Heart left ventricle (tissue), 16 donors: ENCODE results near the gene C13orf42. TPM values are rescaled to one million over a fixed set of nuclear protein-coding genes. Genes with fewer than 3 reads are reported as not detected.

Experiments used
- ATAC-seq, 4 donors: fragments of 200-7000 bp; cut with Tn5 transposase; one replicate each; pipeline ENCODE4 v1.9.1; 2020 to 2022; ENCODE audit warnings: moderate library complexity in 4 of 4, mild to moderate bottlenecking in 3 of 4, moderate number of reproducible peaks in 1 of 4
- DNase-seq, 5 donors: peaks; one replicate each; pipeline ENCODE4 v3.0.0-alpha.2; 2020
- H3K27ac ChIP-seq, 12 donors: fragments of 200-600 bp; sonication (generic) in 4 of 12; one replicate each; pipeline versions ENCODE4 v1.5.0 to v1.8.0; 2016 to 2022; ENCODE audit warnings: mild to moderate bottlenecking in 2 of 12
- H3K27me3 ChIP-seq, 9 donors: fragments of 200-600 bp; sonication (generic) in 2 of 9; one replicate each; pipeline versions ENCODE4 v1.5.1 to v1.8.0; 2016 to 2022; ENCODE audit warnings: mild to moderate bottlenecking in 3 of 9
- H3K36me3 ChIP-seq, 9 donors: fragments of 200-600 bp; sonication (generic) in 2 of 9; one replicate each; pipeline versions ENCODE4 v1.5.0 to v1.8.0; 2018 to 2022; ENCODE audit warnings: mild to moderate bottlenecking in 2 of 9
- H3K4me1 ChIP-seq, 12 donors: fragments of 200-600 bp; sonication (generic) in 4 of 12; one replicate each; pipeline versions ENCODE4 v1.5.0 to v1.8.0; 2016 to 2022; ENCODE audit warnings: mild to moderate bottlenecking in 3 of 12
- H3K4me3 ChIP-seq, 12 donors: fragments of 200-600 bp; sonication (generic) in 4 of 12; one replicate each; pipeline versions ENCODE4 v1.5.0 to v1.8.0; 2017 to 2022; ENCODE audit warnings: mild to moderate bottlenecking in 9 of 12, moderate library complexity in 4 of 12
- H3K9me3 ChIP-seq, 12 donors: fragments of 200-600 bp; sonication (generic) in 4 of 12; one replicate each; pipeline versions ENCODE4 v1.5.0 to v1.8.0; 2016 to 2022; ENCODE audit warnings: mild to moderate bottlenecking in 1 of 12
- CTCF ChIP-seq, 12 donors: fragments of 200-600 bp; sonication (generic) in 4 of 12; IDR thresholded peaks; one replicate each; pipeline versions ENCODE4 v1.5.0 to v1.8.0; 2018 to 2022; ENCODE audit warnings: antibody characterized with exemption in 12 of 12, mild to moderate bottlenecking in 5 of 12
- POLR2A ChIP-seq, 2 donors: fragments of 450-650 bp; IDR thresholded peaks; one replicate each; pipeline ENCODE4 v1.6.1; 2017; ENCODE audit warnings: antibody characterized with exemption in 2 of 2, mild to moderate bottlenecking in 2 of 2, moderate library complexity in 2 of 2
- WGBS, 4 donors: extraction: QIAGEN DNeasy Blood & Tissue Kit in 2 of 4; methylation state at CpG; one replicate each; pipeline versions ENCODE4 v1.1.5 to v1.1.7; 2013 to 2018; 5-methylcytosine and 5-hydroxymethylcytosine counted together
- intact Hi-C, 10 donors: fragments of 100-400 bp; cut with DNase I; formaldehyde crosslinking; loops; one replicate each; pipeline versions ENCODE4 v1.11.1 to v1.14.2; 2022
- polyA plus RNA-seq, 2 donors: library from polyadenylated mRNA; stranded (reverse); fragments of 200-250 nt; gene quantifications; one replicate each; pipeline ENCODE4 v1.2.3, GENCODE V29; 2013
- total RNA-seq, 9 donors: library from RNA; depleted of rRNA in 2 of 9; stranded (reverse); fragments of >200 nt in 2 of 9; fragmentation: NEBNext Ultra II Directional in 3 of 9; extraction: Animal tissue kit (Norgen Biotek cat#: 25700) in 3 of 9; gene quantifications; one replicate each; pipeline versions ENCODE4 v1.1.0 to v1.2.4, GENCODE V29; 2016 to 2023
- donor health status: ischemic (EF 13 %, LVEDD 7.1; RV severe dilation, severe dysfunction).
- donor health status: healthy with polysubstance abuse.
- donor health status: DM: no; HTN: yes; CAD: no.
- donor health status: DM: no; HTN: no; CAD: no.
- donor health status: ischemic (EF 25% LVEDD 6.9; RV normal size, moderate dysfunction).
- donor health status: ischemic (EF 25% LVEDD 5.7; RV mildly dilated, moderate dysfunction).
- donor health status: healthy.
- donor health status: DM: yes; HTN: yes; CAD: no.
- donor health status: ischemic (EF 35%, LVEDD 5.7; RV mildly dilated, moderate dysfunction).
- donor health status: nonischemic (EF 11% LVEDD 7.7; RV severe dilation, severe dysfunction).
- donor health status: DM: yes; HTN: yes; CAD: no.
- donor health status: PGD.
- donor health status: ischemic (EF 29% LVEDD 5.4; RV normal size, mild dysfunction).
- donor health status: nonischemic (EF 23%, LVEDD 6.1; RV moderate dilation, normal function).

The C13orf42 gene
- total and polyA plus RNA-seq, 11 donors, result not detected

- TF ChIP-seq POLR2A (IDR thresholded peaks at IDR 0.05), result no peak
- no peak for TF ChIP-seq CTCF (IDR thresholded peaks at IDR 0.05)
- no peak for DNase-seq
- H3K4me3 ChIP-seq, result no peak overlapping the region
- no peaks in the 10 kb centered on the region for H3K36me3 ChIP-seq
- peak overlapping the region in 2 of 12 donors; percentile 27 to 38 for H3K27ac ChIP-seq
- H3K4me1 ChIP-seq, result peaks cover 0 to 4% (median 0%) of the 10 kb centered on the region in 12 donors
- peak; percentile 16 to 80 (median 45) for ATAC-seq
- peaks cover 0 to 8% (median 0%) of the 10 kb centered on the region in 12 donors for H3K9me3 ChIP-seq
- H3K27me3 ChIP-seq, result peaks cover 0 to 4% (median 0%) of the 10 kb centered on the region in 9 donors
- intact Hi-C loops, result loop anchor here in 4 of 10 donors (2.0 to 5.0 kb wide), 2 partner anchors 74 to 138 kb away; partner anchors contain the start of gene FAM124A (in 2 of the 4)
- WGBS, 4 donors, result 53 to 65% (median 60%) methylated on average over 17 to 18 of the region's 18 CpGs
Observed at GRCh38 chr13:51148223-51148951, 37.3 kb upstream of the C13orf42 start.

GRCh38 chr13:51147732-51148131 is 36.7 kb upstream of the C13orf42 start:
- intact Hi-C loops, result loop anchor here in 5 of 10 donors (2.0 to 5.0 kb wide), 3 partner anchors 67 to 139 kb away; partner anchors contain the start of gene FAM124A (in 2 of the 5)
- no peak for TF ChIP-seq POLR2A (IDR thresholded peaks at IDR 0.05)
- TF ChIP-seq CTCF (IDR thresholded peaks at IDR 0.05), result no peak
- 60 to 80% (median 68%) methylated on average over 7 of the region's 7 CpGs for WGBS, 4 donors
- Histone ChIP-seq H3K9me3 (peaks cover 0 to 8% (median 0%) of the 10 kb centered on the region in 12 donors), H3K27ac (no peak overlapping the region), H3K4me3 (no peak overlapping the region), H3K27me3 (peaks cover 0 to 4% (median 0%) of the 10 kb centered on the region in 9 donors), H3K36me3 (no peaks in the 10 kb centered on the region), H3K4me1 (peaks cover 0 to 4% (median 0%) of the 10 kb centered on the region in 12 donors)
- ATAC-seq, result no peak
- DNase-seq, result no peak

- peaks cover 0 to 4% (median 0%) of the 10 kb centered on the region in 12 donors for H3K4me1 ChIP-seq
- DNase-seq (no peak), ATAC-seq (no peak)
- peaks cover 0 to 4% (median 0%) of the 10 kb centered on the region in 9 donors for H3K27me3 ChIP-seq
- H3K36me3 ChIP-seq, result no peaks in the 10 kb centered on the region
- no peak overlapping the region for H3K4me3 ChIP-seq
- no peak overlapping the region for H3K27ac ChIP-seq
- intact Hi-C loops, result loop anchor here in 3 of 10 donors (2.0 to 5.0 kb wide), 2 partner anchors 68 to 76 kb away; partner anchors contain the start of gene FAM124A (in 2 of the 3)
- TF ChIP-seq POLR2A (IDR thresholded peaks at IDR 0.05) (no peak), CTCF (IDR thresholded peaks at IDR 0.05) (no peak)
- WGBS, 4 donors, result 83 to 100% (median 94%) methylated on average over 1 of the region's 1 CpG
- peaks cover 0 to 8% (median 0%) of the 10 kb centered on the region in 12 donors for H3K9me3 ChIP-seq
Observed at GRCh38 chr13:51146667-51147066, 35.6 kb upstream of the C13orf42 start.

GRCh38 chr13:51137250-51137649 is 26.2 kb upstream of the C13orf42 start:
- no peaks in the 10 kb centered on the region for H3K4me1 ChIP-seq
- no peaks in the 10 kb centered on the region for H3K9me3 ChIP-seq
- TF ChIP-seq POLR2A (IDR thresholded peaks at IDR 0.05), result no peak
- no peak for TF ChIP-seq CTCF (IDR thresholded peaks at IDR 0.05)
- 66 to 76% (median 69%) methylated on average over 4 of the region's 4 CpGs for WGBS, 4 donors
- intact Hi-C loops, result no loop called here
- H3K36me3 ChIP-seq, result no peaks in the 10 kb centered on the region
- no peak overlapping the region for H3K4me3 ChIP-seq
- no peaks in the 10 kb centered on the region for H3K27me3 ChIP-seq
- ATAC-seq, result peak in 1 of 4 donors; percentile 27
- H3K27ac ChIP-seq, result no peak overlapping the region
- no peak for DNase-seq
